ENCODE data around the gene PEX11B. TPM values are rescaled to one million over a fixed set of nuclear protein-coding genes. Genes with fewer than 3 reads are reported as not detected.

The PEX11B gene
- total and polyA plus RNA-seq, 11 donors = 17.7 to 29.8 (median 24.5) TPM

GRCh38 chr1:145964328-145965118 is 46.0 kb upstream of the PEX11B start, which contains the start of the genes ANKRD34A and POLR3GL:
Gene ANKRD34A (minus strand): TSS chr1:145964575. CDS start chr1:145961759, 2,816 bp downstream.
Gene POLR3GL (plus strand): TSS chr1:145964690. CDS start chr1:145974866, 10,176 bp downstream.
- H3K9me3 ChIP-seq = peaks cover 0 to 13% (median 6%) of the 10 kb centered on the region in 12 donors
- ATAC-seq (peak; percentile 80 to 89 (median 88)), DNase-seq (peak; percentile 96 to 97 (median 97))
- peak within 1 kb of the TSS; percentile 39 to 81 (median 73) for H3K4me3 ChIP-seq
- intact Hi-C loops (cut with DNase I) = loop anchor here in 6 of 10 donors (2.0 to 10.0 kb wide), 7 partner anchors 16 to 110 kb away; partner anchors contain the start of genes RBM8A (in 2 of the 6), PEX11B (in 1 of the 6), PIAS3 (in 1 of the 6) and TXNIP (in 1 of the 6)
- H3K27me3 ChIP-seq = no peaks in the 10 kb centered on the region
- peaks cover 0 to 54% (median 33%) of the 10 kb centered on the region in 12 donors for H3K4me1 ChIP-seq
- H3K27ac ChIP-seq = peak within 1 kb of the TSS; percentile 71 to 98 (median 89)
- WGBS, 4 donors = 0 to 1% (median 1%) methylated on average over 34 to 37 of the region's 37 CpGs
- no peak for TF ChIP-seq CTCF (IDR thresholded peaks at IDR 0.05)
- TF ChIP-seq POLR2A (IDR thresholded peaks at IDR 0.05) = peak; percentile 86 to 98
- peaks cover 0 to 5% (median 0%) of the 10 kb centered on the region in 9 donors for H3K36me3 ChIP-seq

GRCh38 chr1:145963265-145964019 is 44.9 kb upstream of the PEX11B start:
- Histone ChIP-seq H3K9me3 (peaks cover 0 to 13% (median 6%) of the 10 kb centered on the region in 12 donors), H3K4me1 (peaks cover 0 to 65% (median 35%) of the 10 kb centered on the region in 12 donors), H3K27ac (peak overlapping the region; percentile 71 to 98 (median 89)), H3K4me3 (peak overlapping the region in 11 of 12 donors; percentile 46 to 81 (median 74)), H3K36me3 (peaks cover 0 to 5% (median 0%) of the 10 kb centered on the region in 9 donors), H3K27me3 (no peaks in the 10 kb centered on the region)
- 40 to 47% (median 44%) methylated on average over 5 of the region's 5 CpGs for WGBS, 4 donors
- TF ChIP-seq POLR2A (IDR thresholded peaks at IDR 0.05) (no peak), CTCF (IDR thresholded peaks at IDR 0.05) (no peak)
- intact Hi-C loops (cut with DNase I) = loop anchor here in 6 of 10 donors (2.0 to 10.0 kb wide), 6 partner anchors 17 to 109 kb away; partner anchors contain the start of genes RBM8A (in 2 of the 6), PEX11B (in 1 of the 6), PIAS3 (in 1 of the 6) and TXNIP (in 1 of the 6)
- DNase-seq (no peak), ATAC-seq (no peak)

- peaks cover 0 to 69% (median 39%) of the 10 kb centered on the region in 12 donors for H3K4me1 ChIP-seq
- peak overlapping the region in 11 of 12 donors; percentile 71 to 98 (median 91) for H3K27ac ChIP-seq
- 4 to 8% (median 5%) methylated on average over 21 to 31 of the region's 36 CpGs for WGBS, 4 donors
Measured at GRCh38 chr1:145962157-145963102, 43.9 kb upstream of the PEX11B start.

More at GRCh38 chr1:145962157-145963102, 43.9 kb upstream of the PEX11B start:
- Histone ChIP-seq H3K4me3 (peak overlapping the region; percentile 38 to 82 (median 71)), H3K27me3 (no peaks in the 10 kb centered on the region), H3K9me3 (peaks cover 0 to 8% (median 4%) of the 10 kb centered on the region in 12 donors), H3K36me3 (peaks cover 0 to 2% (median 0%) of the 10 kb centered on the region in 9 donors)
- intact Hi-C loops (cut with DNase I) = loop anchor here in 5 of 10 donors (5.0 to 10.0 kb wide), 4 partner anchors 35 to 108 kb away; partner anchors contain the start of genes RBM8A (in 2 of the 5), PIAS3 (in 1 of the 5) and TXNIP (in 1 of the 5)
- TF ChIP-seq POLR2A (IDR thresholded peaks at IDR 0.05) (no peak), CTCF (IDR thresholded peaks at IDR 0.05) (no peak)
- peak in 2 of 4 donors; percentile 1 to 2 for ATAC-seq
- peak; percentile 61 to 76 (median 65) for DNase-seq

All from heart left ventricle (tissue), 16 donors.